A204.1 (cell line): ENCODE data around the gene OGT.
"Not testable (repeated sequence)": the region's sequence is repeated elsewhere in the genome, so short reads cannot be mapped to it uniquely, and the experiment has no call there.

ENCODE experiments used
- FAIRE-seq: peaks from 2 replicates; lab custom pipeline; 2012; peaks lifted over from hg19 to GRCh38; lab: Jason Lieb, UNC

Gene OGT

GRCh38 chrX:71532753-71533425 lies at the start of gene OGT:
OGT (plus strand) TSS chrX:71533104; CDS start chrX:71533300, 196 bp downstream.
- no peak for FAIRE-seq

DNA sequence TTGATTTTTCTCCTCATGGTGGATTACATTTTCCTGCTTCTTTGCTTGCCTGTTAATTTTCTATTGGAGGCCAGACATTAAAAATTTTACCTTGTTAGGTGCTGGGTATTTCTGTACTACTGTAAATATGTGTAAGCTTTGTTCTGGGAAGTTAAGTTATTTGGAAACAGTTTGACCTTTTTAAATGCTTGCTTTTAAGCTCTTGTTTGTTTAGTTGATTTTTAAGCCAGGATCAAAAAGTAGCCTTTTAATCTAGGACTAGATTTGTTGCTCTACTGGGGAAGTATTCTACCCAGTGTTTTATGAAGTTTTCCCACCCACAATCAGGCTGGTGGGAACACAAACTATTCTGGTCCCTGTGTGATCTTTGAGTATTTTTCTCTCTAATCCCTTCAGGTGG lies 45.1 kb upstream of the OGT start:
- no peak for FAIRE-seq

DNA sequence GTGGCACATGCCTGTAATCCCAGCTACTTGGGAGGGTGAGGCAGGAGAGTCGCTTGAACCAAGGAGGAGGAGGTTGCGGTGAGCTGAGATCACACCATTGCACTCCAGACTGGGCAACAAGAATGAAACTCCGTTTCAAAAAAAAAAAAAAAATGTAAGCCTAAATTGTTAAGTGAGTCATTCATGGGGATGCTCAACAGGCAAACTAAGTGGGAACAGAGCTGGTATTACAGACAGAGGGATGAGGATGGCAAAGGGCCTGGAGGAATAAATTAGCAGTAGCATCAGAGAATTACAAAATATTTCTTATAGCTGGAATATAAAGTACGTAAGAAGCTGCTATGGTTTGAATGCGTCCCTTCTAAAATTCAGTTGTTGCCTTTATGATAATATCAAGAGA lies 43.4 kb upstream of the OGT start:
- FAIRE-seq: no peak

DNA sequence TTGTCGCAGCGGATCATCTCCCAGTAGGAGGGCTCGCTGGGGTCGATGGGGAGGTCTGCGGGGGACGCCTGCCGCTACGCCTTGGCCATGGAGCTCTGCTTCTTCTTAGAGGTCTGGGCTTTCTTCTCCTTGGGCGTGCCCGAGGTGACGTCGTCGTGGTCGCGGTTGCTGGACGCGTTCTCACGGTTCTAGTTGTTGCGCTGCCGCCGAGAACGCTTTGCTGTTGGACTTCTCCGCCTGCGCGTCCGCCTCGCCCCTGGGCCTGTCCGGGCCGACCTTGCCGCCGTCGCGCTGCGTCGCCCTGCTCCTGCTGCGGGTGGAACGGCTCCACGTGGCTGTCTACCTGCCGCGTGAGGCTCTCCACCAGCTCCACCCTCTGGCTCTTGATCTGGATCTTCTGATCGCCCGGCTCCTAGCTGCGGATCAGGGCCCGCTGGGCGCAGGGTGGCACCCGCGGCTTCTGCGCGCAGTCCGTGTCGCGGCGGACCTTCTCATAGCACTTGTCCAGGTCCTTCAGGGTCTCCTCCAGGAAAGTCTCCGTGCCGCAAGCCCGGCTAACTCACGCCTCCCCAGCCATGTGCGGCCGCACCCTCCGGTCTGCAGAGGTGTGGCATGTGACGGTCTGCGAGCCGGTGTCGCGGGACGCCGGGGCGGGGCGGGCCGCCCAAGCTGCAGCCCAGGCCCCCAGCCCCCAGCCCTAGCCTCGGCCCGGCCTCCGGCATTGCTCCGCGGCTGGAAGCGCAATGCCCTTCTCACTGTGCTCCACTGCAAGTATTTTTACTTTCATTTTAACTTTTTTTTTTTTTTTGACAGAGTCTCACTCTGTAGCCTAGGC lies 40.5 kb upstream of the OGT start:
- no peak for FAIRE-seq

- no peak for FAIRE-seq
These were observed 39.7 kb upstream of the OGT start for GRCh38 chrX:71493111-71493613.

GRCh38 chrX:71495979-71496378 lies 36.9 kb upstream of the OGT start:
- not testable (repeated sequence) for FAIRE-seq

DNA sequence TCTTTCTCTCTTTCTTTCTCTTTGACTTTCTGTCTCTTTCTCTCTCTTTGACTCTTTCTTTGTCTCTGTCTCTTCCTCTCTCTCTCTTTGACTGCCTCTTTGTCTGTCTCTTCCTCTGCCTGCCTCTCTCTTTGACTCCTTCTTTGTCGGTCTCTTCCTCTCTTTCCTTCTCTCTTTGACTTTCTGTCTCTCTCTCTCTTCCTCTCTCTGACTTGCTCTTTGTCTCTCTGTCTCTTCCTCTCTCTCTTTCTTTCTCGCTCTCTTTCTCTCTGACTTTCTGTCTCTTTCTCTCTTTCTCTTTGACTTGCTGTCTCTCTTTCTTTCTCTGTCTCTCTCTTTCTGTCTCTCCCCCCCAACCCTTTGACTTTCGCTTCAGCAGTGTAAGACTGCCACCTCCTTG lies 36.4 kb upstream of the OGT start:
- FAIRE-seq: no peak

GRCh38 chrX:71502080-71502479 lies 30.8 kb upstream of the OGT start:
- not testable (repeated sequence) for FAIRE-seq

DNA sequence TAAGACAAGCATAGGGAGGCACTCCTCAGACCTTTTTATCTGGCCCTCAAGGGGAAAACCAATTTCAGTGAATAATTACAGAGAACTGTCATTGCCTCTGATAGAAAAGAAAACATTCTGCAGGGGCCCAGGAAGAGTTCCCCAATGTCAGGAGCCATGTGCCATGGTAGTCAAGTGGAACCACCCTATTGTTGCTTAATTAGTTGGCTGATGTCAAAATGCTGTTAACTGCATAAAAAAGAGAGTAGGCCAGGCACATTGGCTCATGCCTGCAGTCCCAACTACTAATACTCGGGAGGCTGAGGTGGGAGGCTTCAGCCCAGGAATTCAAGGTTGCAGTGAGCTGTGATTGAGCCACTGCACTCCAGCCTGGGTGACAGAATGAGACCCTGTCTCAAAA lies 28.6 kb upstream of the OGT start:
- no peak for FAIRE-seq

DNA sequence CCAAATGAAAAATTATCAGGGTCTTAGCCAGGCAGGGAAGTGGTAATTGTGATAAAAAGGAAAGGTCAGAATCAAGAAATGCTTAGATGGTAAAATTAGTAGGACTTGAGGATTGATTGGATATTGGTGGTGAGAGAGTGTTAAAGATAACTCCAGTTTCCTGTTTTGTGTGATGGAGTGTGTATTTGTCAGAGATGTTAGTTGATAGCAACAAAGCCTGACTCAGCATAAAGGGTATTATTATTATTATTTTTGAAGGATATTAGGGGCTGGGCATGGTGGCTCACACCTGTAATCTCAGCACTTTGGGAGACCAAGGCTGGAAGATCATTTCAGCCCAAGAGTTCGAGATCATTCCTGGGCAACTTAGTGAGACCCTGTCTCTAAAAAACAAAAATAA lies 23.6 kb upstream of the OGT start:
- FAIRE-seq: no peak

DNA sequence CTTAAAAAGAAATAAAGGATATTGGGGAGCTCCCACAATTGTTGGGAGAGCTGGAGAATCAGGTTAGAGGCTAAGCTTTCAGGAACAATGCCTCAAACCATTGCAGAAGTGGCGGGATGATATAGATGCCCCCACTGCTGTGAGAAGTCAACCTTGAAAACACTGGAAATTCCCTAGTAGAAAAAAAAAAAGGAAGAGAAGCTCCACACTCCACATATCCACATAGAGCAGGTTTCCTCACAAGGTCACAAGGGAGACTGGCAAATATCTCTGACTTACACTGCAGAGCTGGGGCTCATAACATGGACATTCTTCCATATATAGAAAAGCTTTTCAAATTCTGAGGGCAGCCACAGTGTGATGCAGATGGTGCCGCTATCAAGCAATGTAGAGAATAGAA lies 22.7 kb upstream of the OGT start:
- no peak for FAIRE-seq

GRCh38 chrX:71513731-71514130 lies 19.2 kb upstream of the OGT start:
- FAIRE-seq: not testable (repeated sequence)

DNA sequence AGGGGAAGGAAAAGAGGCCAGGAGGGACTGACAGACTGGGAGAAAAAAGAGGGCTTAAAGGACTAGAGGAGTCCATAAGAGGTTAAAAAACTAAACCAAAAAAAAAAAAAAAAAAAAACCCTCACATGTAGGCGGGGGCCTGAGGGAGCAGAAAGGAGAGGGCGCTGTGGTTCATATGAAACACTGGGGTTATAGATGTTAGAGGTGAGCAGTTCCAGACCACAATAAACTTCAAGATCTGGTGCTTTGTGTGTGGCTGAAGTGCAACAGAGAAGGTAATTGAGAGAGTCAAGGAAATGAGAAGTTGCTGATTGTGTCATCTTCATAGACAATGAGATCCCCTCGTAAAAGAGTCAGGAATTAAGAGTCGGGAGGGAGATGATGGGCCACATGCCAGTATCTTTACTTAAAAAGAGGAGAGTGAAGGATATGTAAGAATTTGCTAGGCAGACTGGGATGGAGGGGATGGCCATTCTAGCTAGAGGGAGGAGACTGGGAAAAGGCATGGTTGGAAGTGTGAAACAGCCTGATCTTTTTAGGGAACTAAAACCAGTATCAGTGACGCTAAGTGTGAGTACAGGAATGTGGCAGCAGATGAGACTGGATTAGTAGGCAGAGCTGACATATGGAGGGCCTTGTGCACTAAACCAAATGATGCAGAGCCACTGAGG lies 18.4 kb upstream of the OGT start:
- no peak for FAIRE-seq

- FAIRE-seq: no peak
These were observed 17.9 kb upstream of the OGT start for GRCh38 chrX:71515038-71515396.

- no peak for FAIRE-seq
These were observed 7.6 kb upstream of the OGT start for GRCh38 chrX:71525316-71525715.

DNA sequence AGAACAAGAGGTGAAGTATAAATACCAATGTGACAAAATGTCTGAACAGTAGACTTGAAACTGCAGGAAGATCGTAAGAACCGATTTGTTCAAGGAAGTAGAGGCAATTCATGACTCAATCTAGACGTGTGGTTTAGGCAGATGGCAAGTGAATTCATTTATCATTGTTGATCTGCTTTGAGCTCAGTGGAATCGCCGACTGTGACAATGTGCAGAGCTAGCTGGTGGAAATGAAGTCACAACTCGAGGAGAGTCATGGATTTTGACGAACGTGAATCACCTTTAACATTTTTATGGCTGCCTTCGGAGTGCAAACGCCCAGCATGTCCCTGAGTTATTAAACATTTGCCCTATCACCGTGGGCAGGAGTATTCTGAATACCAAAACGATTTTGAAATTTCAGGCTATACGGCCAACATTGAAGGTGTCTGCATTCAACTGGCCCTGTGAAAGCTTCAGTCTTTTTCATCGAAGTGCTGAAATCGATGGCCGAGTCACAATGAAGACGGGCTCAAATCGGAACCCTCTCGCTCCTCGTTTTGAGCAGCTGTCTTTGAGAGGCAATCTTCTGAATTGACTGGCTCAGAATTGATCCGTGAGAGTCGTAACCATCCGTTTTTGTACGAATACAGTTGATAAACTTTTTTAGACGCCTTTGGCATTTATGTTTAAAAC lies 689 bp upstream of the OGT start:
- no peak for FAIRE-seq

- FAIRE-seq: no peak
These were observed 579 bp downstream of the OGT start for GRCh38 chrX:71533516-71533850.

DNA sequence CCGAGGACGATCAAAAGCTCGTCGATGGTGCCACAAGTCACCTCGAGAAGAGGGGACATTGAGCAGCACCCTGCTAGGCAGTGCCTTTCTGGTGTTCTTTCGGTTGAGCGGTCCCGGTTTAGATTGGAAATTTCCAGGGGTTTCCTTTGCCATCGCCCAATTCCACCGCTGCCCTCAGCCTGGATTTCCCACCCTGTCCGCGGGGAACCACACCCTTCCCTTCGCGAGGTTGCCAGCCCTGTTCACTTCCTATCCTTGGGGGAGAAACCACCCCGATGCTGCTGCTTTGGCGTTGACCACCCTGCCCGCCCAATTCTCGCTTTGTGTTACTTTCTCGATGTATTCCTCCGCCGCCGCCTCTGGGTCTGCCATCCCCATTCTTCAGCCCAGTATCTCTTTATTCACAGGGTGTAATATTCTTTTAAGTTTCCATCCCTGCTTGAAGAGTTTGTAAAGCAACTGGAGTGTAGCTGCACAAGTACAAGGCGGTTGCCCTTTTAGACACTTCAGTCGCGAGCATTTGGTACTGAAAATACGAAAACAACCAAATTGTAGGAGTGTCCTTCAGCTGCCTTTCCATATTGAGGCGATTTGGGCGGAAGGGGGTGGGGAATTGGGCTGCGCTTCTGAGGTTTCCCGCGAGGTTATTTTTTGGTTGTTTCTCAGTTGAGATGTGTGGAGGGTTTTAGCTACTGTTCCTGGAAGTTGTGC lies 1.1 kb downstream of the OGT start:
- FAIRE-seq: no peak

GRCh38 chrX:71534773-71535544 lies 2.1 kb downstream of the OGT start:
- FAIRE-seq: no peak

GRCh38 chrX:71536285-71536684 lies 3.4 kb downstream of the OGT start:
- FAIRE-seq: no peak

DNA sequence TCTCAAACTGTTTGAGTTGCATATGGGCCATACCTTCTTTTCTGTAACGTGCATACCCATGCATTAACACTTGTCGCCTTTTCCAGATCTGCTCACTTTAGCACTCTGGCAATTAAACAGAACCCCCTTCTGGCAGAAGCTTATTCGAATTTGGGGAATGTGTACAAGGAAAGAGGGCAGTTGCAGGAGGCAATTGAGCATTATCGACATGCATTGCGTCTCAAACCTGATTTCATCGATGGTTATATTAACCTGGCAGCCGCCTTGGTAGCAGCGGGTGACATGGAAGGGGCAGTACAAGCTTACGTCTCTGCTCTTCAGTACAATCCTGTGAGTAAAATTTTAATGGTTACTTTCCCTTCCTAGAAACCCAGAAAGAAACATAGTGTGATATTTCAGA lies 4.8 kb downstream of the OGT start:
- FAIRE-seq: no peak
